ENCODE measurements around the gene ASPM.

Gene ASPM

GRCh38 chr1:197146101-197147095 is at the start of gene ASPM:
Gene ASPM (minus strand): TSS chr1:197146669. CDS start chr1:197146437, 232 bp downstream.
- DNase-seq, result peak; percentile 96

- no peak for DNase-seq
These were observed 48.6 kb upstream of the ASPM start for GRCh38 chr1:197195100-197195499.

- no peak for DNase-seq
These were observed 37.7 kb upstream of the ASPM start for GRCh38 chr1:197184190-197184589.

GRCh38 chr1:197183195-197183748 is 36.8 kb upstream of the ASPM start:
- DNase-seq, result no peak

- no peak for DNase-seq
These were observed 36.2 kb upstream of the ASPM start for GRCh38 chr1:197182716-197183115.

- no peak for DNase-seq
These were observed 35.5 kb upstream of the ASPM start for GRCh38 chr1:197181982-197182381.

GRCh38 chr1:197180252-197180878 is 33.9 kb upstream of the ASPM start:
- DNase-seq, result no peak

GRCh38 chr1:197178998-197179397 is 32.5 kb upstream of the ASPM start:
- no peak for DNase-seq

GRCh38 chr1:197174818-197175217 is 28.3 kb upstream of the ASPM start:
- DNase-seq, result no peak

- DNase-seq, result no peak
These were observed 27.4 kb upstream of the ASPM start for GRCh38 chr1:197173571-197174507.

GRCh38 chr1:197171531-197171930 is 25.1 kb upstream of the ASPM start:
- DNase-seq, result no peak

GRCh38 chr1:197170538-197170937 is 24.1 kb upstream of the ASPM start:
- no peak for DNase-seq

GRCh38 chr1:197159461-197159860 is 13.0 kb upstream of the ASPM start:
- DNase-seq, result no peak

- DNase-seq, result no peak
These were observed 10.2 kb upstream of the ASPM start for GRCh38 chr1:197156692-197157091.

GRCh38 chr1:197152662-197153061 is 6.2 kb upstream of the ASPM start:
- no peak for DNase-seq

GRCh38 chr1:197151185-197151584 is 4.7 kb upstream of the ASPM start:
- DNase-seq, result no peak

- no peak for DNase-seq
These were observed 4.0 kb upstream of the ASPM start for GRCh38 chr1:197150336-197151005.

- DNase-seq, result no peak
These were observed 2.9 kb upstream of the ASPM start for GRCh38 chr1:197149340-197149739.

- no peak for DNase-seq
These were observed 934 bp downstream of the ASPM start for GRCh38 chr1:197145446-197146024.

GRCh38 chr1:197144570-197145325 is 1.7 kb downstream of the ASPM start:
- no peak for DNase-seq

- DNase-seq, result no peak
These were observed 3.2 kb downstream of the ASPM start for GRCh38 chr1:197143276-197143675.
